GM15510 (cell line): ENCODE data around the gene ADAMTSL1.

Experiments
- POLR2A ChIP-seq: IDR thresholded peaks from 3 replicates; pipeline ENCODE4 v1.6.1; 2011; ENCODE audit warnings: borderline replicate concordance; ENCODE audit not compliant: insufficient read length; ENCODE audit errors: extremely low read depth

ADAMTSL1 gene

GRCh38 chr9:18585996-18586395 is 112.0 kb downstream of the ADAMTSL1 start:
- TF ChIP-seq POLR2A: no peak

- no peak for TF ChIP-seq POLR2A
Measured at GRCh38 chr9:18588002-18588401, 114.0 kb downstream of the ADAMTSL1 start.

DNA sequence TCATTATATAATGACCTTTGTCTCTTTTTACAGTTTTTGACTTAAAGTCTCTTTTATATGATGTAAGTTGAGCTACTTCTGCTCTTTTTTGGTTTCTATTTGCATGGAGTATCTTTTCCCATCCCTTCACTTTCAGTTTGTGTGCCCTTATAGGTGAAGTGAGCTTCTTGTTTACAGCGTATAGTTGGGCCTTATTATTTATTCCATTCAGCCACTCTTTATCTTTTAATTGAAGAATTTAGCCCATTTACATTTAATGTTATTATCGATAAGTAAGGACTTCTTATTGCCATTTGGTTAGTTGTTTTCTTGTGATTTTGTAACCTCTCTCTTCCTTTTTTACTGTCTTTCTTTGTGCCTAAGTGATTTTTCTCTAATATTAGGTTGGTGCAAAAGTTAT is 117.3 kb downstream of the ADAMTSL1 start:
- no peak for TF ChIP-seq POLR2A

GRCh38 chr9:18594837-18595236 is 120.9 kb downstream of the ADAMTSL1 start:
- TF ChIP-seq POLR2A: no peak

DNA sequence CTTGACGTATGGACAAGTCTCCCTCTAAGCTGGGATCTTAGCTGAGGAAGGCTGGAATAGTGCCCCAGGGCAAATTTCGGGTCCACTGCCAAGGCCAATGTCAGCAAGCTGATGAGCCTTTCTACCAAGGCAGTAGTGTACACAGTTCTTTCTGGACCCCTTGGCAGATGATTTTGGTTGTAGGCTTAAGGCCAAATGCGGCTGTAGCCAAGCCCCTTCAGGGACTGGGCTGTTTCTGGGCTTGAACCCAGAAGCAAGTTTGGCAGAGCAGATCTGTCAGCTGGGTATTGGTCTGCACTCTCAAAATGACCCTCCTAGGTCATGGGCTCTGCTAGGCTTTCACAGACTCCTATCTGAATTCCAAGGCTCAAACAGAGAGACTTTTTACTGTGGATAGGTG is 121.6 kb downstream of the ADAMTSL1 start:
- no peak for TF ChIP-seq POLR2A

GRCh38 chr9:18596920-18597319 is 123.0 kb downstream of the ADAMTSL1 start:
- TF ChIP-seq POLR2A: no peak

GRCh38 chr9:18598969-18599368 is 125.0 kb downstream of the ADAMTSL1 start:
- TF ChIP-seq POLR2A: no peak

DNA sequence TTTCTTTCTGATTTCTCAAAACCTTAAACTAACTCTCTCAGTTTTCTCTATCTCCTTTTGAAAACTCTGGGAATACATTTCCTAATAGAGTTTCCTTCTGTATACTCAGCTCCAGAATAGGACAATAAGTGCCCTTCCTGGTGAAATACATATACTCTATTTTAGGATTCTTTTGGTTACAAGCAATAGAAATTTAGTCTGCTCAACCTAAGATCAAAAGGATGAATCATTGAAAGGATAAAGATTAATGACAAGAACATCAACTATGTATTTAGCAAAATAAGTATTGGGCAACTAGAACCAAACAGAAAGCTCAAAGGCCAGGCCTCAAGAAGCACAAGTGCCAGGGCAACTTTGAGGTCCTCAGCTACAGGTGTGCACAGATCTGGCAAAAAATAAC is 127.1 kb downstream of the ADAMTSL1 start:
- no peak for TF ChIP-seq POLR2A

- TF ChIP-seq POLR2A: no peak
Measured at GRCh38 chr9:18601956-18602355, 128.0 kb downstream of the ADAMTSL1 start.

DNA sequence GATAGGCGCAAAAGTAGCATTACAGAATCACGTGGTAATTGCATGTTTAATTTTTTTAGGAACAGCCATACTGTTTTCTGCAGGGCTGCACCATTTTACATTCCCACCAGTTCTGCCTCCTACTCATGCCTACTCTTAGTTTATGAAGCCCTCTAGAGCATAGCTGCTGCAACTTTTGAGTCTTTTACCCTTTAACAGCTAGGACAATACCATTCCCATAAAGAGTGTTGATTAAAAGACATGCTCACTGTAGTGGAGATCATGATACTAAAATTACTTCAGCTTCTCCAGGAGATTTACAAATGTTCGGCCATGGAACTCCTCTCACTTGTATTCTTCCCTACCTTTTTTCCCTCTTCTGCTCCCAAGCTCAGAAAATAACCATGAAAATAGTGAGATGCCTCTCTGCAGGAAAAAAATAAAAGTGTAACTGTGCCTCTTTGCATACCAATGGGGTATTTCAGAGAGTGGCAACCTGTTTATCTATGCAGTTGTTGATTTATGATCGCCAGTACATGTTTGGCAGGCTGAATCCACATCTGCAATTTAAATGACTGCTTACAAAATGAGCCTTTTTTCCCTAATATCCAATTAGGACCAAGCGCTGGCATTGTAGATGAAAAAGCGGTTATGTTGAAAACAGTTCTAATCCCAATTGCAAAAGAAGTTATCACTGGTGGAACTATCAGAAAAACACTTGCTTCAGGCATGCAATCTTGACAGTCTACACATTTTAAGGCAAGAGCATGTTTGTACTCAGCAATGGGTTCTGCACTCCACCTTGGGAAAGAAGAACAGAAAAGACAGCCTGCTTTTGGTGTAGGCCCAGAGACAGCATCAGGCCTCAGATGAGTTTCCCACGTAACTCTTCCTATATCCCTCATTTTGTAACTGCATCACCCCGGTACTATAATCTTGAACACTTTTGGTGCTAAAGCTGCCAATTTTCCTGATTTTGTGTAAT is 131.1 kb downstream of the ADAMTSL1 start:
- TF ChIP-seq POLR2A: no peak

- no peak for TF ChIP-seq POLR2A
Measured at GRCh38 chr9:18605766-18606180, 131.8 kb downstream of the ADAMTSL1 start.

DNA sequence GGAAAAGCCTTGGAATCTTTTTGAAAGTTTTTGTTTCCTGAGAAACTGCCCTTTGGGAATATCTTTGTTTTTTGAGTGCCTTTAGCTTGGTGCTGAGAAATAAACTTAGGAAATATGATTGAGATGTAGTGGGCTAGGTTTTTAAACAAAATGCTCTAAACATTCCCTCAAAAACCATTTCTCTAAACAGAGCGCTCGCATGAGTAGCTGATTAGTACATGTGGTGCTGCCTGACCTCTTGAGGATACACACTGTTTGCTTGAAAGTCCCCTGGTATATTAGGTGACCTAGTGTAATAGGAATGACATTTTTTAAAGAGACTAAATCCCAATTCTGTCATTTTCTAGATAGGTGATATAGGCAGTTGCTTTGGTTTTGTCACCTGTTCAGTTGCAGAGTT is 132.3 kb downstream of the ADAMTSL1 start:
- no peak for TF ChIP-seq POLR2A

- no peak for TF ChIP-seq POLR2A
Measured at GRCh38 chr9:18606846-18607245, 132.9 kb downstream of the ADAMTSL1 start.

- TF ChIP-seq POLR2A: no peak
Measured at GRCh38 chr9:18608371-18608770, 134.4 kb downstream of the ADAMTSL1 start.

- TF ChIP-seq POLR2A: no peak
Measured at GRCh38 chr9:18610956-18611355, 137.0 kb downstream of the ADAMTSL1 start.

DNA sequence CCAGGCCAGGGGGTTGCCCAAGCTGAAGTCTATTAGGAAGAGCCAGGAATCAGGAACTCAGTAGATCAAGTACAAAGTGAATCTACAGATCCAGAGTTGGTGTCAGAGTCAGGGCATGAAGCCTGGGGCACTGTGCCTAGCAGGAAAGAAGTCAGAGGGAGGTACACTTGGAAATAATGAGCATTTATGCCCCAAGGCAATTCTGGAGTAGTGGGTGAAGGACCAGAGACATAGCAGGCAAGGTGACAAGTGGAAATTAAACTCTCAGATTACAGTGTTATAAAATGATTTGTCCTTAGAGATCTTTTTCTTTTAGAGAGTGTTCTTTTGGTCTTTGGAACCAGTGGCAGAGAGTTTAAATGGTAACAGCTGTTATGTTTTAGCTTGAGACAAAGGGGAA is 138.0 kb downstream of the ADAMTSL1 start:
- TF ChIP-seq POLR2A: no peak
